WI38 (cell line): Measurements from ENCODE around the gene LCT.

Source experiments
- H3K4me3 ChIP-seq: 2 replicates; pipeline ENCODE4 v1.5.1; 2011; ENCODE audit warnings: low read depth, mild to moderate bottlenecking, control low read depth, low read length
- TF ChIP-seq, protein P1 (sequence below): IDR thresholded peaks from 2 replicates; pipeline ENCODE4 v1.5.1; 2012; ENCODE audit warnings: low read depth, mild to moderate bottlenecking, control low read depth, low read length

The LCT gene

DNA sequence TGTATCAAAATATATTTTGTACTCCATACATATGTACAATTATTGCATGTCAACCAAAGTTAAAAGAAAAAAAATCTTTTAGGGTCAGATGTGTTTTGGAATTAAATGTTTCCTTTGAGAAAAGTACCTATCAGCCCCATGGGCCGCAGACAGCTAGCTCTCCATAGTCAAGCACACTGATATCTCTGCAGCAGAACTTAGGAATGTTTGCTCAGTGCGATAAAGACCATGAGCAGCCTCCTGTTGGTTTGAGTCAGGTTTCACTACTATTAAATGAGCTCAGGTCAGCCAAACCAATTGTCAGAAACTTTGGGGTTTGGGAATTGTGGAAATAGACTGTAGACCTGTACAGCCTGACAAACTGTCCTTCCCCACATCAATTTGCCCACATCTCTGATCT is 33.7 kb downstream of the LCT start:
- TF ChIP-seq, protein P1, sequence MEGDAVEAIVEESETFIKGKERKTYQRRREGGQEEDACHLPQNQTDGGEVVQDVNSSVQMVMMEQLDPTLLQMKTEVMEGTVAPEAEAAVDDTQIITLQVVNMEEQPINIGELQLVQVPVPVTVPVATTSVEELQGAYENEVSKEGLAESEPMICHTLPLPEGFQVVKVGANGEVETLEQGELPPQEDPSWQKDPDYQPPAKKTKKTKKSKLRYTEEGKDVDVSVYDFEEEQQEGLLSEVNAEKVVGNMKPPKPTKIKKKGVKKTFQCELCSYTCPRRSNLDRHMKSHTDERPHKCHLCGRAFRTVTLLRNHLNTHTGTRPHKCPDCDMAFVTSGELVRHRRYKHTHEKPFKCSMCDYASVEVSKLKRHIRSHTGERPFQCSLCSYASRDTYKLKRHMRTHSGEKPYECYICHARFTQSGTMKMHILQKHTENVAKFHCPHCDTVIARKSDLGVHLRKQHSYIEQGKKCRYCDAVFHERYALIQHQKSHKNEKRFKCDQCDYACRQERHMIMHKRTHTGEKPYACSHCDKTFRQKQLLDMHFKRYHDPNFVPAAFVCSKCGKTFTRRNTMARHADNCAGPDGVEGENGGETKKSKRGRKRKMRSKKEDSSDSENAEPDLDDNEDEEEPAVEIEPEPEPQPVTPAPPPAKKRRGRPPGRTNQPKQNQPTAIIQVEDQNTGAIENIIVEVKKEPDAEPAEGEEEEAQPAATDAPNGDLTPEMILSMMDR, result no peak
- no peak overlapping the region for H3K4me3 ChIP-seq

DNA sequence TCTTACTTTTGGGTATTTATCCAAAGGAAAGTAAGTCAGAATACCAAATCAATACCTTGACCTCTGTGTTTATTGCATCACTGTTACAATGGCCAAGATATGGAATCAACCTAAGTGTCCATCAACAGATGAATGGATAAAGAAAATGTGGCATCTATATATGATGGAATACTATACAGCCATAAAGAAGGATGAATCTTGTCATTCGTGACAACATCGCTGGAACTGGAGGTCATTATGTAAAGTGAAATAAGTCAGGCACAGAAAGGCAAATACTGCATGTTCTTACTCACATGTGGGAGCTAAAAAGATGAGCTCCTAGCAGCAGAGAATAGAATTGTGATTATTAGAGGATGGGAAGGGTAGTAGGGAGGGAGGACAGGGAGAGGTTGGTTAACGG is 34.6 kb downstream of the LCT start:
- TF ChIP-seq, protein P1, result no peak
- H3K4me3 ChIP-seq, result no peak overlapping the region

DNA sequence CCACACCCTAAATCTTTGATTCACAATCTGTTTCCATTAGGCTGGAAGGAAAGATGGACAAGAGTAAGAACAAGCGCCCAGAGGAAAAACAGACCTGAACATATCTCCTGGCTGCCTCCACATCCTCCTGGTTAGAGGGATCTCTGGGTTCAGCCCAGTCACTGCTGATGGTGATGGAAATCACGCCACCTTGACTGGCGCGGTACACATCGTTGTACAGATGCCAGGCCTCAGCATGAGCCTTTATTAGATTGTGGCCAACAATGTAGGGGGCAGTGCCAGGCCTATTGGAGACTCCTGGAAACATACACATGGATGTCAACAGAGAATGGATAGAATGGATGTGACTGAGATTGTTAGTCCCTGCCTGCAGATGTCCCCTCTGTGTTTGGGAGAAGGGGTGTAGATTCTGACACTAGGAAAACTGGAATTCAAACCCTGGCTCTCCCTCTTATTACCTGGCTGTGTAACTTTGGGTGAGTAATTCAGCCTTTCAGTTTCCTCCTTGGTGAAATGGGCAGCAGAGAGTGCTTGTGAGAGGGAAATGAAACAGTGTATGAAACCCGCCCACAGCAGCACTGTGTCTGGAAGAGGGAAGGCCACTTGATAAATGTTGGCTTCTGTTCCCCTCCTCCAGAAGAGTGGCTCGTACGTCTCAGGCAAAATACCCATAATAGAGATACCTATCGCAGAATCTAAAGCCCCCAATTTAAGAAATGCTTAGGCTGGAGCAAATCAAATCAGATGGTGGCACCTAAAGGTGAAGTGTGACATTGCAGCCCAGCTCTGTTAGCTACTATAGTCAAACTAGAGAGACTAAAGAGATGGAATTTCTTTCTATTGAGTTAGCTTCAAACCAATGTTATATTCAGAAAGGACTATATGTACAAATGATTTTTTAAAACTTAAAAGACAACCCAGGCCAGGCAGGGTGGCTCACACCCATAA is 36.2 kb downstream of the LCT start:
- TF ChIP-seq, protein P1, result no peak
- H3K4me3 ChIP-seq, result no peak overlapping the region

GRCh38 chr2:135799738-135800137 is 37.2 kb downstream of the LCT start:
- no peak overlapping the region for H3K4me3 ChIP-seq
- TF ChIP-seq, protein P1, result no peak

DNA sequence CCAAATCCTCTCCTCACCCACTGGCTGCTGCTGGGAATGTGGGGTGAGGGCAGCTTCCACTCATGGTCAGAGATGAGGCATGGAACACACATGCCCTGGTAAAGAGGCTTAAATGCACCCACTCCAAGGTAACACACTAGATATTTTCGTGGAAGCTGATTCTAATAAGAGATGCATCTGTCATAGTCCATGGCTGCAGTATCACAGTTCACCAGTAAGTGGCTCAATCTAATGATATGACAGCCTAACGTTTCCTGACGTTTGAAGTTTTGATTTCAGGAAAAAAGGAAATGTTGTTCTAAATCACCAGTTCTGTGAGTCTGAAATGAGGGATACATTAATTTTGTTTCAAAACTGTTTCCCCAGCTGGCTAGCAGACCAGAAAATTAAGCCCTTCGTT is 38.2 kb downstream of the LCT start:
- TF ChIP-seq, protein P1, result no peak
- no peak overlapping the region for H3K4me3 ChIP-seq

GRCh38 chr2:135798275-135798705 is 38.7 kb downstream of the LCT start:
- H3K4me3 ChIP-seq, result no peak overlapping the region
- TF ChIP-seq, protein P1, result no peak

DNA sequence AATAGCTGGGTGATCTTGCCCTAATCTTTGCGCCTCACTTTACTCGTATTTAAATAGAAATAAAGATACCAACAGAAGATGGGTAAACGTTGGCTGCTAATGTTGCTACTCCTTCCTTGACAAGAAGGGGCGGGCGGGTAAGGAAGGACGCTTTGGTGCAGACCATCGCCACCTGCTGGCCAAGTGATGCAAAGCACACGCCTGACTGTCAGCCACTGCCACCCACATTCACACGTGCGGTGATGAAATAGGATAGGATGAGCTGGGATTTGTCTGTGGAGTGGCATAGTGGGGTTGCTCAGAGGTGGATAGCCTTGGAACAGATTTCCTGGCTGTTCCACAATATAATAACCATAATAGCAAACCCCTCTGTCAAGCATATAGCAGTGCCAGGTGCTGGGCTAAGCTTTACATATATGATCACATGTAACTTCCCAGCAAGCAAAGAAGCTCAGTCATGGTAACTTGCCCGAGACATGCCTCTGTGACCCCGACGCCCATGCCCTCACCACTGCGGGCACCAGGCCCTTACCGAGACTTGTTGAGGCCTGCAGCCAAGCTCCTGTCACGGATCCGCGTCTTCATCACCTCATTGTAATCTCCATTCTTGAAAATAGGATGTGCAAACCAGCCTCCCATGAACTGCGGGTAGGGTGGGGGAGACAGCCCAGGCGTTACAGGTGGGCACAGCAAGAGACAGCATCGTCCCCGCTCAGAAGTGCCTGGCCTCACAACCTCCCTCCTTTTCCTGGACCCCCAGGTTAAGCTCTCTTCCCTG is 39.3 kb downstream of the LCT start:
- TF ChIP-seq, protein P1, result peak; percentile 95
- H3K4me3 ChIP-seq, result no peak overlapping the region
